ENCODE data around the gene AKAP13.

The AKAP13 gene

DNA sequence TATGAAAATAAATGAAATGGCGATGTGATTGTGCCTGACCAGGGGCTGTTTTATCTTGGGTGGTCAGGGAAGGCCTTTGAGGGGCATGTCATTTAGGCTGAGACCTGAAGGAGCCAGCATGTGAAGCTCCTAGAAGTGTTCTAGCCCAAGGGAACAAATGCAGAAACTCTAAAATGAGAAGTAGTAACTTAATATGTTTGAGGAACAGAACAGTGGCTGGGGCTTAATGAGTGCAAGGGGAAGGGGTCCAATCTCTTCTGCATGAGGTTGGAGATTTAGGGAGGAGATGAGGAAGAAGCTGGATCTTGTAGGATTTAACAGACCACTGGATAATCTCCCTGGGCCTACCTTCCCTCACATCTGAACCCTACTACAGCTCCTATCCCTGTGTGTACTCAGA is 110.5 kb downstream of the AKAP13 start:
- Histone ChIP-seq H3K4me1 (ENCODE audit: insufficient read depth, low read length) (no peaks in the 10 kb centered on the region), H3K27me3 (ENCODE audit: insufficient read depth, low read length) (no peaks in the 10 kb centered on the region), H3K36me3 (ENCODE audit: insufficient read depth, low read depth, low read length) (no peaks in the 10 kb centered on the region), H3K4me3 (ENCODE audit: low read length) (no peak overlapping the region), H3K27ac (ENCODE audit: low read length) (no peak overlapping the region), H3K9ac (ENCODE audit: low read depth, low read length) (no peak overlapping the region), H3K9me3 (ENCODE audit: insufficient read depth, low read depth, low read length) (no peaks in the 10 kb centered on the region)

DNA sequence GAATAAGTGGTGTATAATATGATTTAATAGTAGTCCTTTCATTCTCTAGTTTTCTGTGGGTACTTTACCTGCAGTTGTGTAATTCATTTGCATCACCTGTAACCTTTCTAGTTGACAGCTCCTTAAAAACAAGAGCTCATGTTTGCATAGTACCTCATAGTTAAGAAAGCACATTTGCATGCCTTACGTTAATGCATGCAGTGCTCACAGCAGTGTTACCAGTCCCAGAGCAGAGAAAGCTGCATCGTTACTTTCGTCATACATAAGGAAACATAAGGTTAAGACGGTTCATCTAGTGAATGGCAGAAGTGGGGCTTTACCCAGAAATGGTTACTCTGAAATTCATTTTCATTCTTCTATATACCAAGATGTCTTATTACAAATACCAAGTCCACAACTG is 111.3 kb downstream of the AKAP13 start:
- peaks cover 3% of the 10 kb centered on the region; the same call in 1 of the 2 replicates for H3K4me1 ChIP-seq (ENCODE audit: insufficient read depth, low read length)

DNA sequence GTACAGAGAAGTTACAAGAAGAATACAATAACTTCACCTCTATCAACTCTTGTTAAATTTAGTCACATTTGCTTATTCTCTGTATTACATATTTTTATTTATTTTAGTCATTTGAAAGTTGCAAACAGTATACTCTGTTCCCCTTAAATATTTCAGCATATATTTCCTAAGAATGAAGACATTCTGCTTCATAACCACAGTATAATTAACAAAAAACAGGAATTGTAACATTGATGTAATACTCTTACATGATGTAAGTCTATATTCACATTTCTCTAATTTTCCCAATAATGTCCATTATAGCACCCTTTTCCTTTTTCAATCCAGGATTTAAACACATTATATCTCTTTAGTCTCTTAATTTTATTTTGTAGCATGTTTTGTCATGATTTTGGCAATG is 112.0 kb downstream of the AKAP13 start:
- Histone ChIP-seq H3K9me3 (ENCODE audit: insufficient read depth, low read depth, low read length) (no peaks in the 10 kb centered on the region), H3K27me3 (ENCODE audit: insufficient read depth, low read length) (no peaks in the 10 kb centered on the region), H3K4me3 (ENCODE audit: low read length) (no peak overlapping the region), H3K36me3 (ENCODE audit: insufficient read depth, low read depth, low read length) (no peaks in the 10 kb centered on the region), H3K4me1 (ENCODE audit: insufficient read depth, low read length) (peaks cover 3% of the 10 kb centered on the region; the same call in 1 of the 2 replicates), H3K27ac (ENCODE audit: low read length) (no peak overlapping the region), H3K9ac (ENCODE audit: low read depth, low read length) (no peak overlapping the region)

More for the DNA sequence above, 111.3 kb downstream of the AKAP13 start:
- H3K4me3 ChIP-seq (ENCODE audit: low read length) = no peak overlapping the region
- no peak overlapping the region for H3K27ac ChIP-seq (ENCODE audit: low read length)
- H3K9me3 ChIP-seq (ENCODE audit: insufficient read depth, low read depth, low read length) = no peaks in the 10 kb centered on the region
- no peak overlapping the region for H3K9ac ChIP-seq (ENCODE audit: low read depth, low read length)
- no peaks in the 10 kb centered on the region for H3K27me3 ChIP-seq (ENCODE audit: insufficient read depth, low read length)
- H3K36me3 ChIP-seq (ENCODE audit: insufficient read depth, low read depth, low read length) = no peaks in the 10 kb centered on the region

DNA sequence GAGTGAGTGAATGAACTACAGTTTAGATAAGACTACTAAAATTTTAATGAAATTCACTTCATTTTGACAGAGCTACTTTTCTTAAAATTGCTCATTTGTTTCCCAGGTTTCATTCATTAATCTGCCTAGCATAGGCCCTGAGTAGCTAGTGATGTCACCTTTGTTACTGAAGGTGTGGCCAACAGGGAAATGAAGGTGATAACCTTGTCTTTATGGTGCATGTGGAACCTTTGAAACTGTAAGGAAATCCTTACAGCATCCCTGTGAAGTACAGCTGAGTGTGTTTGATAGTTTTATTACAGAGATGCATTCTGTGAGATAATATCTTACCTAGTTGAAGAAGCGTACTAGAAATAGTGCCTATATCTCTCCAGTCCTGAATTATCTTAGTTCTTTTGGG is 112.9 kb downstream of the AKAP13 start:
- Histone ChIP-seq H3K4me3 (ENCODE audit: low read length) (no peak overlapping the region), H3K9ac (ENCODE audit: low read depth, low read length) (no peak overlapping the region), H3K27ac (ENCODE audit: low read length) (no peak overlapping the region), H3K9me3 (ENCODE audit: insufficient read depth, low read depth, low read length) (no peaks in the 10 kb centered on the region), H3K27me3 (ENCODE audit: insufficient read depth, low read length) (no peaks in the 10 kb centered on the region), H3K4me1 (ENCODE audit: insufficient read depth, low read length) (peaks cover 3% of the 10 kb centered on the region; the same call in 1 of the 2 replicates), H3K36me3 (ENCODE audit: insufficient read depth, low read depth, low read length) (no peaks in the 10 kb centered on the region)

DNA sequence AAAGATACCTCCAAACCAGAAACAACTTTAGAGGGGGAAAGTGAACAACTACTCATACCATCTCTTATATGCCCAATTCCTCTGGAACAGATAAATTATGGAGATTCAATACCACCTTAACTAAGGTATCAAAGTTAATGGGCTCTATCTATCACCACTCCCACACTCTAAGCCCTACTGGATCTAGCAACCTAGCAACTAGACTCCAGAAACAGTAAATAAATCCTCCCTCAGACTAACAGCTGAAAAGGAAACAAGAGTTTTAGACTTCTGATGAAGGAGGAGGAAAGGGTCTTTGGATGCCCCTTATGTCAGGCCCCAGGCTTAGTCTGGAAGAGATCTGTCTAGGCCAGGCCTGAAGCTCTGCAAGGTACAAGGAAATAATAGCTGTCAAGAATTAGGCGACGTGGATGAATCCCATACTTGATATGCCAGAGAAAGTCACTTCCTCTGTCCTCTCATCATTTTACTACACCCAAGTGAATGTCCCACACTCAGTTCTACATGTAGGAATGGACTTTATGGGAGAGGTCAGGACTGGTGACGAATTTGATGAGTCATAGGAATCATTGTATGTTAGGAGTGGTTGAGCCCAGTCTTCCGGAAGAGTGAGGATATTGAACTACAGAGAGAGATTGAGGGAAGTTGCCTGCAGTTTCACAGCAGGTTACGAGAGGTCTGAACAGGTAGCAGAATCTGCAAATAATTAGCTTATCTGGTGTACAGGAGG is 113.8 kb downstream of the AKAP13 start:
- no peaks in the 10 kb centered on the region for H3K9me3 ChIP-seq (ENCODE audit: insufficient read depth, low read depth, low read length)
- H3K27me3 ChIP-seq (ENCODE audit: insufficient read depth, low read length) = no peaks in the 10 kb centered on the region
- H3K9ac ChIP-seq (ENCODE audit: low read depth, low read length) = no peak overlapping the region
- H3K36me3 ChIP-seq (ENCODE audit: insufficient read depth, low read depth, low read length) = no peaks in the 10 kb centered on the region
- peaks cover 13% of the 10 kb centered on the region; the same call in 1 of the 2 replicates for H3K4me1 ChIP-seq (ENCODE audit: insufficient read depth, low read length)
- H3K27ac ChIP-seq (ENCODE audit: low read length) = no peak overlapping the region
- no peak overlapping the region for H3K4me3 ChIP-seq (ENCODE audit: low read length)

DNA sequence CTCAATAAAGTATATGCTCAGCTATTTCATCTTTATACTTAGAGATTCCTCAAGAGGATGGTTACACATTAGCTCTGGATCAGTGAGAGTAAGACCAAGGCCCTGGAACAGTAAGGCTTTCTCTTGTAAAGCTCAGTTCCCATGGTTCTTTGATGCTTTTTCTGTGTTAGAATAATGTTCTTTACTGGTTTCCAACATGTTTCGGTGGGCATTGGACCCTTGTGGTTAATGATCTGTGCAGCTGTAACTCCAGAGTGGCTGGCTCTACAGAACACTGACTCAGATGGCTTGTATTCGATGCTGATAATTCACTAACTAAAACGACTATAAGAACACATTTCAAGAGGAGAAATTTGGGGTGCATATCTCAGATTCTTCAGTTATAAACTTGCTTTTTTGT is 114.7 kb downstream of the AKAP13 start:
- Histone ChIP-seq H3K36me3 (ENCODE audit: insufficient read depth, low read depth, low read length) (no peaks in the 10 kb centered on the region), H3K4me3 (ENCODE audit: low read length) (no peak overlapping the region)

GRCh38 chr15:85495544-85495943 is 115.1 kb downstream of the AKAP13 start:
- no peak overlapping the region for H3K27ac ChIP-seq (ENCODE audit: low read length)
- H3K9me3 ChIP-seq (ENCODE audit: insufficient read depth, low read depth, low read length) = no peaks in the 10 kb centered on the region
- no peaks in the 10 kb centered on the region for H3K36me3 ChIP-seq (ENCODE audit: insufficient read depth, low read depth, low read length)
- no peaks in the 10 kb centered on the region for H3K27me3 ChIP-seq (ENCODE audit: insufficient read depth, low read length)
- peaks cover 24% of the 10 kb centered on the region; the same call in 1 of the 2 replicates for H3K4me1 ChIP-seq (ENCODE audit: insufficient read depth, low read length)
- no peak overlapping the region for H3K4me3 ChIP-seq (ENCODE audit: low read length)
- H3K9ac ChIP-seq (ENCODE audit: low read depth, low read length) = no peak overlapping the region

More for the DNA sequence above, 114.7 kb downstream of the AKAP13 start:
- H3K27me3 ChIP-seq (ENCODE audit: insufficient read depth, low read length) = no peaks in the 10 kb centered on the region
- peaks cover 22% of the 10 kb centered on the region; the same call in 1 of the 2 replicates for H3K4me1 ChIP-seq (ENCODE audit: insufficient read depth, low read length)
- H3K27ac ChIP-seq (ENCODE audit: low read length) = no peak overlapping the region
- no peak overlapping the region for H3K9ac ChIP-seq (ENCODE audit: low read depth, low read length)
- no peaks in the 10 kb centered on the region for H3K9me3 ChIP-seq (ENCODE audit: insufficient read depth, low read depth, low read length)

DNA sequence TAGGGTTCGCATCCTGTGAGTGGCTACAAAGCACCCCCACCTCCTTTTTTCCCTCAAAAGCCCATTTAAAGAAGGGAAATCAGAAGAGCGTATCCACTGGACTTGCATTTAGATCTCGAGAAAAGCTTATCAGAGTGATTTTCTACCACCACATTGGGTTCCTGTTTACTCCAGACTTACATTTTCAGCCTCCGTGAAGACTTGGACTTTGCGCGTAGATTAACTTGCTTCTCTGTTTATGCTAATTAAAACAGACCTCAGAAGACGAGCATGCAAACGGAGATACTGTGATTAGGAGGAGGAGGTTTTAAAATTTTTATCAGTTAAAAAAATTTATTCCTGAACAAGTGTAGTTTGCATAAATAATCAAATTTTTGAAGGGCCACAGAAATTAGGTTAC is 115.7 kb downstream of the AKAP13 start:
- H3K4me1 ChIP-seq (ENCODE audit: insufficient read depth, low read length) = peaks cover 24% of the 10 kb centered on the region; the same call in 1 of the 2 replicates
- no peaks in the 10 kb centered on the region for H3K36me3 ChIP-seq (ENCODE audit: insufficient read depth, low read depth, low read length)
- H3K27ac ChIP-seq (ENCODE audit: low read length) = no peak overlapping the region

GRCh38 chr15:85496551-85497171 is 116.3 kb downstream of the AKAP13 start:
- Histone ChIP-seq H3K9me3 (ENCODE audit: insufficient read depth, low read depth, low read length) (no peaks in the 10 kb centered on the region), H3K4me3 (ENCODE audit: low read length) (no peak overlapping the region), H3K4me1 (ENCODE audit: insufficient read depth, low read length) (peaks cover 24% of the 10 kb centered on the region; the same call in 1 of the 2 replicates), H3K36me3 (ENCODE audit: insufficient read depth, low read depth, low read length) (no peaks in the 10 kb centered on the region), H3K27me3 (ENCODE audit: insufficient read depth, low read length) (no peaks in the 10 kb centered on the region), H3K27ac (ENCODE audit: low read length) (no peak overlapping the region), H3K9ac (ENCODE audit: low read depth, low read length) (no peak overlapping the region)

More for the DNA sequence above, 115.7 kb downstream of the AKAP13 start:
- H3K9ac ChIP-seq (ENCODE audit: low read depth, low read length) = no peak overlapping the region
- no peaks in the 10 kb centered on the region for H3K9me3 ChIP-seq (ENCODE audit: insufficient read depth, low read depth, low read length)
- no peak overlapping the region for H3K4me3 ChIP-seq (ENCODE audit: low read length)
- H3K27me3 ChIP-seq (ENCODE audit: insufficient read depth, low read length) = no peaks in the 10 kb centered on the region

GRCh38 chr15:85497172-85497569 is 116.8 kb downstream of the AKAP13 start:
- Histone ChIP-seq H3K4me3 (ENCODE audit: low read length) (no peak overlapping the region), H3K4me1 (ENCODE audit: insufficient read depth, low read length) (peaks cover 24% of the 10 kb centered on the region; the same call in 1 of the 2 replicates), H3K27ac (ENCODE audit: low read length) (no peak overlapping the region), H3K36me3 (ENCODE audit: insufficient read depth, low read depth, low read length) (no peaks in the 10 kb centered on the region), H3K9ac (ENCODE audit: low read depth, low read length) (no peak overlapping the region), H3K27me3 (ENCODE audit: insufficient read depth, low read length) (no peaks in the 10 kb centered on the region), H3K9me3 (ENCODE audit: insufficient read depth, low read depth, low read length) (no peaks in the 10 kb centered on the region)

- no peaks in the 10 kb centered on the region for H3K9me3 ChIP-seq (ENCODE audit: insufficient read depth, low read depth, low read length)
- H3K4me3 ChIP-seq (ENCODE audit: low read length) = no peak overlapping the region
- H3K27ac ChIP-seq (ENCODE audit: low read length) = no peak overlapping the region
- no peaks in the 10 kb centered on the region for H3K36me3 ChIP-seq (ENCODE audit: insufficient read depth, low read depth, low read length)
- no peak overlapping the region for H3K9ac ChIP-seq (ENCODE audit: low read depth, low read length)
- no peaks in the 10 kb centered on the region for H3K27me3 ChIP-seq (ENCODE audit: insufficient read depth, low read length)
- H3K4me1 ChIP-seq (ENCODE audit: insufficient read depth, low read length) = peaks cover 31% of the 10 kb centered on the region; the same call in 1 of the 2 replicates
These were observed 118.1 kb downstream of the AKAP13 start for GRCh38 chr15:85498471-85498870.

- H3K27me3 ChIP-seq (ENCODE audit: insufficient read depth, low read length) = no peaks in the 10 kb centered on the region
- no peaks in the 10 kb centered on the region for H3K9me3 ChIP-seq (ENCODE audit: insufficient read depth, low read depth, low read length)
- H3K4me3 ChIP-seq (ENCODE audit: low read length) = no peak overlapping the region
- H3K27ac ChIP-seq (ENCODE audit: low read length) = no peak overlapping the region
- H3K9ac ChIP-seq (ENCODE audit: low read depth, low read length) = no peak overlapping the region
- no peaks in the 10 kb centered on the region for H3K36me3 ChIP-seq (ENCODE audit: insufficient read depth, low read depth, low read length)
- H3K4me1 ChIP-seq (ENCODE audit: insufficient read depth, low read length) = peaks cover 31% of the 10 kb centered on the region; the same call in 1 of the 2 replicates
These were observed 119.0 kb downstream of the AKAP13 start for GRCh38 chr15:85499371-85499887.

All from iPS-20b (cell line).